Measurements from ENCODE around the gene C1QTNF5. TPM values are rescaled to one million over a fixed set of nuclear protein-coding genes. Genes with fewer than 3 reads are reported as not detected.

C1QTNF5 gene, protein sequence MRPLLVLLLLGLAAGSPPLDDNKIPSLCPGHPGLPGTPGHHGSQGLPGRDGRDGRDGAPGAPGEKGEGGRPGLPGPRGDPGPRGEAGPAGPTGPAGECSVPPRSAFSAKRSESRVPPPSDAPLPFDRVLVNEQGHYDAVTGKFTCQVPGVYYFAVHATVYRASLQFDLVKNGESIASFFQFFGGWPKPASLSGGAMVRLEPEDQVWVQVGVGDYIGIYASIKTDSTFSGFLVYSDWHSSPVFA
- total RNA-seq (2021; ENCODE audit: unreplicated experiment) (not detected), Bru-seq, nascent RNA (not detected), BruChase-seq, experiment 1, labeled RNA remaining after a 2-hour chase (not detected), BruChase-seq, experiment 2, labeled RNA remaining after a 6-hour chase (not detected)
- not detected for polyA plus RNA-seq (2012; ENCODE audit: insufficient read length)
- long read RNA-seq = 0 reads

DNA sequence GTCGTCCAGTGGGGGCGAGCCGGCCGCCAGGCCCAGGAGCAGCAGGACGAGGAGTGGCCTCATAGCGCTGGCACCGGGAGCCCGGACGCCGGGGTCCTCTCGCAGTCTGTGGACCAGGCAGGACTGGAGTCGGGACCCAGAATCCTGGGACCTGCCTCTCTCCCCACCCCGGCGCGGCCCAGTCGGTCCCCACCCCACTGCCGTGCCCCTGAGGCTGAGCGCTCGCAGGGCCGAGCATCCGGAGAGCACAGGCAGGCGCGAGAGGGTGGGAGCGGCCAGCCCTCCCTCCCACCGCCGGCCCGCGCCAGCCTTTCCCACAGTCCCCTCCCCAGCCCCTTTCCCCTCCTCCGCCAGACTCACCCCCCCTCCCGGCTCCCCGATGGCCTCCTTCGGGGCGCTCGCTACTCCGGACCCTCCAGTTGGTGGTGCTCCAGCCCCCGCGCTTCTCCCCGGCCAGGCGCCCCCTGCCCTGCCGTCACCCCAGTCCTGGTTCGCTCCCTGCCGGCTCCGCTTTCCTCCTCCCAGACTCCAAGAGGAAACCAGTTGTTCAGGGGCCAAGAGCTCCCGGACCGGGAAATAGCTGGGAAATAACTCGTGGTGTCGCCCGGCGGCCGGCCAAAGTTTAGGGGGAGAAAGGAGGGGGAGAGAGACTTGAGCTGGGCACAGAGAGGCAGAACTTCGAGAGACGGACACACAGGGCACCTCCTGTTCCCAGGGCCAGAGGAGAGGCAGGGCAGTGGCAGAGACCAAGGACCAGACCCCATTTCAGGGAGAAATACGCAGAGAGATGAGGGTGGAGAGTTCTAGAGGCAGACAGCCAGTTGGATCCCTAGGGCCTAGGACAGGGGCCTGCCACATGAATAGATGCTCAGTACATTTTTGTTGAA lies at the start of gene C1QTNF5:
Gene C1QTNF5 (minus strand): TSS at position 549 of the 887 bp plus-strand sequence. CDS start 486 bp downstream, at position 63.
- DNase-seq (ENCODE audit: low read depth, low spot score) (no peak), ATAC-seq (peak; percentile 3; the same call in 1 of the 2 replicates)
- BruUV-seq (replicated peaks) = no TSS peak
- Histone ChIP-seq H3K36me3 (ENCODE audit: control insufficient read depth, insufficient read depth, low read length) (no peaks in the 10 kb centered on the region), H3K4me3 (ENCODE audit: low read depth in 2 of 2, low read length in 2 of 2) (peak within 1 kb of the TSS; percentile 36 to 48), H3K27ac (ENCODE audit: low read length) (peak within 1 kb of the TSS; percentile 24; the same call in 1 of the 2 replicates), H3K4me1 (ENCODE audit: control insufficient read depth, insufficient read depth, low read length) (peaks cover 32% of the 10 kb centered on the region), H3K27me3 (ENCODE audit: control insufficient read depth, insufficient read depth, low read length) (no peaks in the 10 kb centered on the region), H3K9me3 (ENCODE audit: control insufficient read depth, insufficient read depth, low read depth, low read length) (no peaks in the 10 kb centered on the region)
- intact Hi-C loops (cut with micrococcal nuclease; ENCODE audit: unreplicated experiment) = no loop called here
- in situ Hi-C loops (cut with HindIII; ENCODE audit: low pct_unique_long_range_greater_than_20kb, low sequenced_read_pairs) = no loop called here
- CTCF ChIA-PET = interaction anchor here (0.6 to 3.5 kb wide), 12 partner anchors 9 to 1035 kb away, joined by 3 to 43 read pairs (median 4); no protein-coding TSS in a partner anchor
- no peak for TF ChIP-seq TCF7L2 (IDR thresholded peaks at IDR 0.05; ENCODE audit: low read depth, low read length)
- TF ChIP-seq, protein P1, sequence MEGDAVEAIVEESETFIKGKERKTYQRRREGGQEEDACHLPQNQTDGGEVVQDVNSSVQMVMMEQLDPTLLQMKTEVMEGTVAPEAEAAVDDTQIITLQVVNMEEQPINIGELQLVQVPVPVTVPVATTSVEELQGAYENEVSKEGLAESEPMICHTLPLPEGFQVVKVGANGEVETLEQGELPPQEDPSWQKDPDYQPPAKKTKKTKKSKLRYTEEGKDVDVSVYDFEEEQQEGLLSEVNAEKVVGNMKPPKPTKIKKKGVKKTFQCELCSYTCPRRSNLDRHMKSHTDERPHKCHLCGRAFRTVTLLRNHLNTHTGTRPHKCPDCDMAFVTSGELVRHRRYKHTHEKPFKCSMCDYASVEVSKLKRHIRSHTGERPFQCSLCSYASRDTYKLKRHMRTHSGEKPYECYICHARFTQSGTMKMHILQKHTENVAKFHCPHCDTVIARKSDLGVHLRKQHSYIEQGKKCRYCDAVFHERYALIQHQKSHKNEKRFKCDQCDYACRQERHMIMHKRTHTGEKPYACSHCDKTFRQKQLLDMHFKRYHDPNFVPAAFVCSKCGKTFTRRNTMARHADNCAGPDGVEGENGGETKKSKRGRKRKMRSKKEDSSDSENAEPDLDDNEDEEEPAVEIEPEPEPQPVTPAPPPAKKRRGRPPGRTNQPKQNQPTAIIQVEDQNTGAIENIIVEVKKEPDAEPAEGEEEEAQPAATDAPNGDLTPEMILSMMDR (IDR thresholded peaks at IDR 0.05) = no peak
- no peak for TF ChIP-seq POLR2AphosphoS5 (IDR thresholded peaks at IDR 0.05; ENCODE audit: low read depth, low read length)
- no peak for TF ChIP-seq SIN3A (IDR thresholded peaks at IDR 0.05; ENCODE audit: borderline replicate concordance, insufficient read depth, low read depth, low read length)
- TF ChIP-seq, protein P2, sequence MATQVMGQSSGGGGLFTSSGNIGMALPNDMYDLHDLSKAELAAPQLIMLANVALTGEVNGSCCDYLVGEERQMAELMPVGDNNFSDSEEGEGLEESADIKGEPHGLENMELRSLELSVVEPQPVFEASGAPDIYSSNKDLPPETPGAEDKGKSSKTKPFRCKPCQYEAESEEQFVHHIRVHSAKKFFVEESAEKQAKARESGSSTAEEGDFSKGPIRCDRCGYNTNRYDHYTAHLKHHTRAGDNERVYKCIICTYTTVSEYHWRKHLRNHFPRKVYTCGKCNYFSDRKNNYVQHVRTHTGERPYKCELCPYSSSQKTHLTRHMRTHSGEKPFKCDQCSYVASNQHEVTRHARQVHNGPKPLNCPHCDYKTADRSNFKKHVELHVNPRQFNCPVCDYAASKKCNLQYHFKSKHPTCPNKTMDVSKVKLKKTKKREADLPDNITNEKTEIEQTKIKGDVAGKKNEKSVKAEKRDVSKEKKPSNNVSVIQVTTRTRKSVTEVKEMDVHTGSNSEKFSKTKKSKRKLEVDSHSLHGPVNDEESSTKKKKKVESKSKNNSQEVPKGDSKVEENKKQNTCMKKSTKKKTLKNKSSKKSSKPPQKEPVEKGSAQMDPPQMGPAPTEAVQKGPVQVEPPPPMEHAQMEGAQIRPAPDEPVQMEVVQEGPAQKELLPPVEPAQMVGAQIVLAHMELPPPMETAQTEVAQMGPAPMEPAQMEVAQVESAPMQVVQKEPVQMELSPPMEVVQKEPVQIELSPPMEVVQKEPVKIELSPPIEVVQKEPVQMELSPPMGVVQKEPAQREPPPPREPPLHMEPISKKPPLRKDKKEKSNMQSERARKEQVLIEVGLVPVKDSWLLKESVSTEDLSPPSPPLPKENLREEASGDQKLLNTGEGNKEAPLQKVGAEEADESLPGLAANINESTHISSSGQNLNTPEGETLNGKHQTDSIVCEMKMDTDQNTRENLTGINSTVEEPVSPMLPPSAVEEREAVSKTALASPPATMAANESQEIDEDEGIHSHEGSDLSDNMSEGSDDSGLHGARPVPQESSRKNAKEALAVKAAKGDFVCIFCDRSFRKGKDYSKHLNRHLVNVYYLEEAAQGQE (IDR thresholded peaks at IDR 0.05; ENCODE audit: insufficient read depth in 1 of 2, low read depth in 2 of 2, low read length in 1 of 2) = no peak
- POLR2A ChIA-PET = no interaction called here

DNA sequence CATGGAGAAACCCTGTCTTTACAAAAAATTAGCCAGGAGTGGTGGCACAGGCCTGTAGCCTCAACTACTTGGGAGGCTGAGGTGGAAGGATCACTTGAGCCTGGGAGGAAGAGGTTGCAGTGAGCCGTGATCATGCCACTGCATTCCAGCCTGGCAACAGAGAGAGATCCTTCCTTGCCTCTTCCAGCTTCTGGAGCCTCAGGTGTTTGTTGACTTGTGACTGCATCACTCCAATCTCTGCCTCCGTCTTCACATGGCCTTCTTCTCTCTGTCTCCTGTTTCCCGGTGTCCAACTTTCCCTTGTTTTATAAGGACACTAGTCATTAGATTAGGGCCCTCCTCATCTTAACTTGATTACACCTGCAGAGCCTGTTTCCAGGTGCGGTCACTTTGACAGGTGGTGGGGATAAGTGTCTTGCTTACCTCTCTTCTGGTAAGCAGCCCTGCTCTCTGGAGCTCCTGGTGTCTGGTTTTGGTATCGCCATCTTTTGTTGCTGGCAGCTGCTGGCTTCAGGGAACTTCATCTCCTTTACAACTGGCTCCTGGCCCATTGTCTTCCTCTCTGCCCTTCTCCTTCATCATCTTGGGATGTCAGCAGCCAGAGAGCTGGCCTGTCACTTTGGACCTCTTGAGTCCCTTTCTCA lies 49.0 kb upstream of the C1QTNF5 start:
- no peaks in the 10 kb centered on the region for H3K4me1 ChIP-seq (ENCODE audit: control insufficient read depth, insufficient read depth, low read length)
- H3K36me3 ChIP-seq (ENCODE audit: control insufficient read depth, insufficient read depth, low read length) = no peaks in the 10 kb centered on the region
- in situ Hi-C loops (cut with HindIII; ENCODE audit: low pct_unique_long_range_greater_than_20kb, low sequenced_read_pairs) = no loop called here
- H3K9me3 ChIP-seq (ENCODE audit: control insufficient read depth, insufficient read depth, low read depth, low read length) = no peaks in the 10 kb centered on the region
- CTCF ChIA-PET = interaction anchor here (0.6 to 0.7 kb wide), 2 partner anchors 17 to 639 kb away, joined by 3 to 5 read pairs; no protein-coding TSS in a partner anchor
- no peak overlapping the region for H3K27ac ChIP-seq (ENCODE audit: low read length)
- ATAC-seq = 0 out of 2 replicates have a peak, but pooled peaks have one; percentile 63
- intact Hi-C loops (cut with micrococcal nuclease; ENCODE audit: unreplicated experiment) = no loop called here
- POLR2A ChIA-PET = no interaction called here
- TF ChIP-seq, protein P1 (IDR thresholded peaks at IDR 0.05) = peak; percentile 71
- TF ChIP-seq, protein P2 (IDR thresholded peaks at IDR 0.05; ENCODE audit: insufficient read depth in 1 of 2, low read depth in 2 of 2, low read length in 1 of 2) = no peak
- no peak for TF ChIP-seq POLR2AphosphoS5 (IDR thresholded peaks at IDR 0.05; ENCODE audit: low read depth, low read length)
- H3K4me3 ChIP-seq (ENCODE audit: low read depth in 2 of 2, low read length in 2 of 2) = no peak overlapping the region
- H3K27me3 ChIP-seq (ENCODE audit: control insufficient read depth, insufficient read depth, low read length) = no peaks in the 10 kb centered on the region
- DNase-seq (ENCODE audit: low read depth, low spot score) = no peak
- BruUV-seq (replicated peaks) = no TSS peak
